Hepatocyte (in vitro differentiated cells): ENCODE results near the gene RELT.

ENCODE experiments used
- CTCF ChIP-seq: fragments of 200-600 bp; sonication (generic); IDR thresholded peaks from 2 replicates; pipeline ENCODE4 v1.5.1; 2016; ENCODE audit warnings: antibody characterized with exemption, mild to moderate bottlenecking; ENCODE audit not compliant: poor library complexity
- EZH2 ChIP-seq: fragments of 200-600 bp; sonication (generic); IDR thresholded peaks from 2 replicates; pipeline ENCODE4 v1.6.1; 2016; ENCODE audit warnings: antibody characterized with exemption, mild to moderate bottlenecking, borderline replicate concordance
- EZH2phosphoT487 ChIP-seq: fragments of 200-600 bp; sonication (generic); IDR thresholded peaks from one replicate; pipeline ENCODE4 v1.6.1; 2018; ENCODE audit warnings: antibody characterized with exemption, mild to moderate bottlenecking, low read depth, moderate library complexity; ENCODE audit not compliant: unreplicated experiment, severe bottlenecking

- TF ChIP-seq CTCF, result no peak
- TF ChIP-seq EZH2, result no peak
- TF ChIP-seq EZH2phosphoT487, result no peak
Measured at GRCh38 chr11:73380331-73380730, 4.1 kb downstream of the RELT start.
